NB4 (cell line): ENCODE results near the gene EIF4E3.

Experiments used
- CTCF ChIP-seq: IDR thresholded peaks from one replicate; pipeline ENCODE4 v1.5.1; 2012; ENCODE audit warnings: low read depth, low read length
- MAX ChIP-seq: IDR thresholded peaks from 2 replicates; pipeline ENCODE4 v1.6.1; 2011; ENCODE audit warnings: low read depth, low read length
- POLR2A ChIP-seq: IDR thresholded peaks from 2 replicates; pipeline ENCODE4 v1.6.1; 2011; ENCODE audit warnings: mild to moderate bottlenecking; ENCODE audit not compliant: insufficient read length; ENCODE audit errors: extremely low read depth

- TF ChIP-seq CTCF (no peak), POLR2A (no peak), MAX (no peak)
These were observed 52.9 kb downstream of the EIF4E3 start for GRCh38 chr3:71672340-71672739.
